Activated naive CD8-positive, alpha-beta T cell treated with anti-CD3 and anti-CD28 coated beads, Interleukin-2, amount 10 ng/mL, durations not matched to agents 7 days and 5 days (primary cell): ENCODE data around the gene EHBP1. TPM values are rescaled to one million over a fixed set of nuclear protein-coding genes. Genes with fewer than 3 reads are reported as not detected.

ENCODE experiments used
- ATAC-seq: fragments of 150-1000 bp; cut with Tn5 transposase; one replicate; pipeline ENCODE4 v1.10.0; 2021; ENCODE audit warnings: low read depth, moderate library complexity
- POLR2A ChIA-PET: fragments of 350-600 bp; sonication (Branson Sonifier 250); formaldehyde crosslinking; loops from one replicate; lab custom pipeline; 2021; ENCODE audit warnings: antibody characterized with exemption; lab: Charles Lee
- DNase-seq: peaks from one replicate; pipeline ENCODE4 v3.0.0; 2021
- H3K27ac Mint-ChIP-seq: one replicate; pipeline ENCODE4 v1.8.0; 2022; ENCODE audit warnings: mild to moderate bottlenecking, mixed read lengths
- H3K27me3 Mint-ChIP-seq: one replicate; pipeline ENCODE4 v1.8.0; 2022; ENCODE audit warnings: mild to moderate bottlenecking, moderate library complexity, mixed read lengths
- H3K36me3 Mint-ChIP-seq: one replicate; pipeline ENCODE4 v1.8.0; 2021; ENCODE audit warnings: mild to moderate bottlenecking, mixed read lengths
- H3K4me1 Mint-ChIP-seq: one replicate; pipeline ENCODE4 v1.8.0; 2021; ENCODE audit warnings: mixed read lengths
- H3K4me3 Mint-ChIP-seq: one replicate; pipeline ENCODE4 v1.8.0; 2022; ENCODE audit warnings: mild to moderate bottlenecking, moderate library complexity, mixed read lengths
- H3K9me3 Mint-ChIP-seq: one replicate; pipeline ENCODE4 v1.8.0; 2021; ENCODE audit warnings: mixed read lengths
- total RNA-seq, 2 experiments: library from RNA; stranded (reverse); gene quantifications; one replicate each; pipeline ENCODE4 v1.2.3, GENCODE V29; 2021

Gene EHBP1
- total RNA-seq, 2 experiments from 2014 or later: 25.2 to 27.2 TPM

DNA sequence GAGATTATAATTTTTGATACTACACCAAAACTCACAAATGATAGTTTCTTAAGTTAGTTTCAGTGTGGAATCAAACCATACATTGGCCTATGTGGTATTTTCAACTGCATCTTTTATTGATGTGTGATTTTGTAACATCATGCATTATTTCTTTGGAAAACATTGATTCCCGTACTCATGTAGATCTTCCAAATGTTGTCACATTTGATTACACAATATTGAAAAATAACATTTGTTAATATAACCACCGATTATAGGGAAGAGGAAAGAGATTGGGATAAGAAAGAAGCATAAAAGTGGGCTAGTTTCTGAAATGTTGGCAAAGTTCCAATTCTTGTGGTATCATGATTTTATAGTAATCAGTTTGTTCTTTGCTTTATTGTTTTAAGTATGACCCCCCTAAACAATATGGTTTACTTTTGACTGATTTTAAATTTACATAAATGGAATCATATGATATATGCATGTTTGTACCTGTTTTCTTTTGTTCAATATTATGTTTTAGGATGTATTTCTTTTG is 227.9 kb downstream of the EHBP1 start:
- H3K9me3 Mint-ChIP-seq: no peaks in the 10 kb centered on the region
- DNase-seq: no peak
- H3K4me3 Mint-ChIP-seq: no peak overlapping the region
- POLR2A ChIA-PET: no interaction called here
- no peaks in the 10 kb centered on the region for H3K4me1 Mint-ChIP-seq
- ATAC-seq: no peak
- no peaks in the 10 kb centered on the region for H3K27me3 Mint-ChIP-seq
- H3K36me3 Mint-ChIP-seq: no peaks in the 10 kb centered on the region
- no peak overlapping the region for H3K27ac Mint-ChIP-seq

- Mint-ChIP-seq H3K27ac (no peak overlapping the region), H3K36me3 (no peaks in the 10 kb centered on the region), H3K4me1 (no peaks in the 10 kb centered on the region), H3K4me3 (no peak overlapping the region), H3K27me3 (no peaks in the 10 kb centered on the region), H3K9me3 (no peaks in the 10 kb centered on the region)
- DNase-seq (no peak), ATAC-seq (no peak)
- POLR2A ChIA-PET: no interaction called here
Measured at GRCh38 chr2:62934517-62934916, 229.0 kb downstream of the EHBP1 start.

GRCh38 chr2:62938126-62938525 is 232.6 kb downstream of the EHBP1 start:
- Mint-ChIP-seq H3K36me3 (no peaks in the 10 kb centered on the region), H3K4me3 (no peak overlapping the region), H3K4me1 (no peaks in the 10 kb centered on the region), H3K27ac (no peak overlapping the region), H3K9me3 (no peaks in the 10 kb centered on the region), H3K27me3 (no peaks in the 10 kb centered on the region)
- ATAC-seq: no peak
- POLR2A ChIA-PET: no interaction called here
- no peak for DNase-seq

DNA sequence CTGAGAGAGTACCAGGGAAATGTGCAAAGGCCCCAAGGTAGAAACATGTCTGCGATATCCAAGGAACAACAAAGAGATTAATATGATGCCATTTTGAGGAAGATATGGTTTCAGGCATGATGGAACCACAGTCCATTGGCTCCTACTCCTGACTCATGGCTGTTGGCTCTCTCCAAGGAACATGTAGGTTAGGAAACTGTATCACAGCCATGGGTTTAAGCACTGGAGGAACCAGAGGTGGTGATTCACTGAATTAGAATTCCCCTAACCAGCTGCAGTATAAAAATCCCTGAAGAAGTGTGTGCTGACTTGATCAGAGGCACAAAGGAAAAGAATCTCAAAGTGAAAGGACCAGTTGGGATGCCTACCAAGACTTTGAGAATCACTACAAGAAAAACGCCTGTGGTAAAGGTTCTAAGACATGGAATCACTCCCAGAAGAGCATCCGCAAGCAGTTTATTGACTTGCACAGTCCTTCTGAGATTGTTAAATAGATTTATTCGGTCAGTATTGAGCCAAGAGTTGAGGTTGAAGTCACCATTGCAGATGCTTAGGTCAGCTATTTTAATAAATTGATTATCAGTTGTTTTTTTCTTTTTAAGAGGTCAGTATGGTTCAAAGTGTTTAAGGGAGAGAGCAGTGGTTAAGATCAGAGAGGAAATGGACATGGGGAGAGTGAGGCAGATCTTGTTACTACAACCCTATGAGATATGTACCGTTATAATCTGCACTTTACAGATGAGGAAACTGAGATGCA is 234.4 kb downstream of the EHBP1 start:
- no peak overlapping the region for H3K27ac Mint-ChIP-seq
- ATAC-seq (no peak), DNase-seq (no peak)
- H3K36me3 Mint-ChIP-seq: peaks cover 3% of the 10 kb centered on the region
- no peak overlapping the region for H3K4me3 Mint-ChIP-seq
- H3K27me3 Mint-ChIP-seq: no peaks in the 10 kb centered on the region
- POLR2A ChIA-PET: no interaction called here
- no peaks in the 10 kb centered on the region for H3K9me3 Mint-ChIP-seq
- no peaks in the 10 kb centered on the region for H3K4me1 Mint-ChIP-seq

DNA sequence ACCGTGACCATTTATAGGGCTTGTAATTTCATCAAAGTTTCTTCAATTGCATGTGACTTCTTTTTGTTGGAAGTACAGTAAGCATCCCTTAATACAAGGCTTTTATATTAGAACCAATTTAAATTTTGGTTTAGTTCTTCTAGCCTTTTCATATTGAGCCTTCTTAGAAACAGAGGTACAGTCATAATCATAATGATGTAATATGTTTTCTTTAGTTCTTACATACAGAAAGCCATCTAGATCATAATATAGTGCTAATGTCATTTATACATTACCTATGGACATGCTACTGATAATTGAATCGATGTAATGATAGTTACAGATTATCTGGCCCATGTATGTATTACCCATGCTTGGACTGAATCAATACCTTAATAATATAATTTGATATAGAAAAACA is 235.2 kb downstream of the EHBP1 start:
- Mint-ChIP-seq H3K36me3 (peaks cover 3% of the 10 kb centered on the region), H3K4me3 (no peak overlapping the region), H3K9me3 (no peaks in the 10 kb centered on the region), H3K4me1 (no peaks in the 10 kb centered on the region), H3K27ac (no peak overlapping the region), H3K27me3 (no peaks in the 10 kb centered on the region)
- ATAC-seq (no peak), DNase-seq (no peak)
- POLR2A ChIA-PET: no interaction called here

DNA sequence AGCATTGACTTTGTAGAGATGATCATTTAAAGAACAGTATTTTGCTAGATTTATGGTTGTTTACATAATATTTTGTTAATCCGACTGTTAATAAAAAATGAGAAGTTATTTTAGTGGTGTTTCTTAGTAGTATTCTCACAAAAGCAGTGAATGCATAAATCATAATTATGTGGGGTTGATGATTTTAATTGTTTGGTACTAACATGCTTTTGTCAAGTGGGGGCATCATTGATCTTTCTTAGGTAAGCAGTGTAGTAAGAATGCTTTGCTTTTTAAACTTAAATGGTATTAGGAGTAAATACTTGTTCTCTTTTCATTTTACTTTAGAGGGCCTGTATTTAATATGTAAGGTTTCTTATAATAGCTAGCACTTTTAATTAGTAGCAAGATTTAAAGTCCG is 235.9 kb downstream of the EHBP1 start:
- H3K27ac Mint-ChIP-seq: no peak overlapping the region
- peaks cover 3% of the 10 kb centered on the region for H3K36me3 Mint-ChIP-seq
- DNase-seq: no peak
- POLR2A ChIA-PET: no interaction called here
- H3K27me3 Mint-ChIP-seq: no peaks in the 10 kb centered on the region
- no peak overlapping the region for H3K4me3 Mint-ChIP-seq
- no peaks in the 10 kb centered on the region for H3K4me1 Mint-ChIP-seq
- no peak for ATAC-seq
- H3K9me3 Mint-ChIP-seq: no peaks in the 10 kb centered on the region

DNA sequence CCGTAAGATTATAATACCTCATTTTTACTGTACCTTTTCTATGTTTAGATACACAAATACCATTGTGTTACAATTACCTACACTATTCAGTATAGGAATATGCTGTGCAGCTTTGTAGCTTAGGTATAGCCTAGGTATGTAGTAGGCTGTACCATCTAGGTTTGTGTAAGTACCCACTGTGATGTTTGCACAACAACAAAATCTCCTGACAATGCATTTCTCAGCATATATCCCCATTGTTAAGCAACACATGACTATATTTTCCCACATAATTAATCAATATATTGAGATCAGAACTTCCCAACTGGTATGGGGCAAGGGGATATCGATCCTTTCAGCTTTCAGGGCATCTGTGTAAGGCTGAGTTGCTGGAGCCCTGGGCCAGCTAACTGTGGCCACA is 238.8 kb downstream of the EHBP1 start:
- Mint-ChIP-seq H3K36me3 (peaks cover 3% of the 10 kb centered on the region), H3K27me3 (no peaks in the 10 kb centered on the region), H3K4me3 (no peak overlapping the region), H3K27ac (no peak overlapping the region), H3K9me3 (no peaks in the 10 kb centered on the region), H3K4me1 (no peaks in the 10 kb centered on the region)
- ATAC-seq (no peak), DNase-seq (no peak)
- POLR2A ChIA-PET: no interaction called here

DNA sequence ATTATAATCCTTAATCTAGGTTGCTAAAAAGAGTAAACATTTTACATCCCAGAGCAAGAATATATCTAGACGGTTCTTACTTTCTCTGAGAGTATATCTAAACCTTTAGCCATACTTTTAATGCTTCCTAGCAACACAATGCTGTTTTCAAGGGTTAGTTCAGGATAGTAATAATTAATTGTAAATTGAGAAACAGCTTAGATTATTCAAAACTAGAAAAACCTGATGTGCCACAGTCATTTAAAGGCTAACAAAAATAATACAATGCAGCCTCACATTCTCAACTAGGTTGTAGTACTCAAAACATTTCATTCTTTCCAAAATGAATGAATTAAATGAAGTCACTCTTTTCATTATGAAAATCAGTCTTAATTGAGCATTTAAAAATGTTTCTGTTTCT is 241.9 kb downstream of the EHBP1 start:
- H3K27me3 Mint-ChIP-seq: no peaks in the 10 kb centered on the region
- H3K4me1 Mint-ChIP-seq: no peaks in the 10 kb centered on the region
- DNase-seq: no peak
- ATAC-seq: no peak
- H3K36me3 Mint-ChIP-seq: peaks cover 5% of the 10 kb centered on the region
- no peaks in the 10 kb centered on the region for H3K9me3 Mint-ChIP-seq
- H3K27ac Mint-ChIP-seq: no peak overlapping the region
- POLR2A ChIA-PET: no interaction called here
- no peak overlapping the region for H3K4me3 Mint-ChIP-seq

GRCh38 chr2:62956651-62957050 is 251.1 kb downstream of the EHBP1 start:
- Mint-ChIP-seq H3K36me3 (peaks cover 7% of the 10 kb centered on the region), H3K9me3 (no peaks in the 10 kb centered on the region)
- no peak for ATAC-seq

DNA sequence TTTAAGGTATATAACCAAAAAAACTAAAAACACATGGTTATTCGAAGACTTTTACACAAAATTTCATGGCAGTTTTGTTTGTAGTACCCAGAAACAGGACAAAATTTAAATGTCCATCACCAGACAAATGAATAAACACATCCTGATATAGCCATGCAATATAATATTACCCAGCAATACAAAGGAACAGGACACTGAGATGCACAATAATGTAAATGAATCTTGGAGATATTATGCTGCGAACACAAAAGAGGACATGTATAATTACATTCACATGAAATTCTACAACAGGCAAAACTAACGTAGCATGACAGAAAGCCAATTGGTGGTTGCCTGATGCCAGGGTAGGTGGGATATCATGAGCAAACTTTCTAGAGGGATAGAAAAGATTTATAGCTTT is 252.7 kb downstream of the EHBP1 start:
- no peak for DNase-seq
- Mint-ChIP-seq H3K27me3 (no peaks in the 10 kb centered on the region), H3K4me3 (no peak overlapping the region), H3K9me3 (no peaks in the 10 kb centered on the region), H3K36me3 (peaks cover 5% of the 10 kb centered on the region), H3K27ac (no peak overlapping the region), H3K4me1 (no peaks in the 10 kb centered on the region)
- POLR2A ChIA-PET: no interaction called here
- no peak for ATAC-seq

More at GRCh38 chr2:62956651-62957050, 251.1 kb downstream of the EHBP1 start:
- POLR2A ChIA-PET: no interaction called here
- H3K27me3 Mint-ChIP-seq: no peaks in the 10 kb centered on the region
- DNase-seq: no peak
- H3K4me1 Mint-ChIP-seq: no peaks in the 10 kb centered on the region
- H3K27ac Mint-ChIP-seq: no peak overlapping the region
- no peak overlapping the region for H3K4me3 Mint-ChIP-seq

- Mint-ChIP-seq H3K36me3 (peaks cover 2% of the 10 kb centered on the region), H3K27ac (no peak overlapping the region), H3K4me1 (no peaks in the 10 kb centered on the region), H3K27me3 (no peaks in the 10 kb centered on the region), H3K9me3 (no peaks in the 10 kb centered on the region), H3K4me3 (no peak overlapping the region)
- ATAC-seq (no peak), DNase-seq (no peak)
- POLR2A ChIA-PET: no interaction called here
Measured at GRCh38 chr2:62964050-62964449, 258.5 kb downstream of the EHBP1 start.

DNA sequence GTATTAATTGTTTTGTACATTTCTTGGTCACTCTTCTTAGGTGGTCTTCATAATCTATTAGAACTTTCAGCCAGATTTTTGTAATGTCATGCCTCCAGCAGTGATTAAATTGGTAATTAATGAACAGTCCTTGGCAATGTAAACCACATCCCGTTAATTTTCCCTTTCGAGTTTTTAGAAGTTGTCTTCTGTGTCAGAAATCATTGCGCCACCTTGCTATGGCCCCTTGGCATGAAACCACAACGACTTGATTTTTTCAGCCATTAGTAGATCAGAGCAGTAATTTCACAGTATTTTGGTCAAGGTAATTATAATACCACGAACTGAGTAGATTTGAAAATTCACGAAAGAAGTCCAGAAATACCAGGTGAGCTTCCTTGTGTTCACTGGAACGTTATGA is 259.2 kb downstream of the EHBP1 start:
- POLR2A ChIA-PET: no interaction called here
- H3K4me3 Mint-ChIP-seq: no peak overlapping the region
- ATAC-seq: no peak

DNA sequence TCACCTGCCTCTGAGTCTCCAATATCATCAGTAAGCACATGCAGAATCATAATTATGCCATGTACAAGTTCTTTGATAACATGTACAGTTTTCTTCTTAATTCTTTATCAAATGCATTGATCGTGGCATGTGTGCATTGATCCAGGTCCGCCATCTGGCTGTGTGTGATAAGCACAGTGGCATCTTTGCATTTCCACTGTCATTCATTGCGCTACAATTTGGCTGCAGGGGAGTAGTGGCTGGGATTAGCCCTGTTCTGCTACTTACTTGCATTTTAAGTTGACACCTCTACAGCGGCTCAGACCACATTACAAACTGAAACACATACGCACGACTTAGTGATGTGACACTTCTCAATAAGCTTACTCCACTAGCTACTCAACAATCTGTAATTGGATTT is 261.5 kb downstream of the EHBP1 start:
- Mint-ChIP-seq H3K9me3 (no peaks in the 10 kb centered on the region), H3K27me3 (no peaks in the 10 kb centered on the region), H3K36me3 (no peaks in the 10 kb centered on the region), H3K4me1 (no peaks in the 10 kb centered on the region), H3K4me3 (no peak overlapping the region), H3K27ac (no peak overlapping the region)
- POLR2A ChIA-PET: no interaction called here
- ATAC-seq (no peak), DNase-seq (no peak)

More for the DNA sequence above, 259.2 kb downstream of the EHBP1 start:
- no peak for DNase-seq
- Mint-ChIP-seq H3K36me3 (peaks cover 2% of the 10 kb centered on the region), H3K9me3 (no peaks in the 10 kb centered on the region), H3K27me3 (no peaks in the 10 kb centered on the region), H3K4me1 (no peaks in the 10 kb centered on the region), H3K27ac (no peak overlapping the region)

DNA sequence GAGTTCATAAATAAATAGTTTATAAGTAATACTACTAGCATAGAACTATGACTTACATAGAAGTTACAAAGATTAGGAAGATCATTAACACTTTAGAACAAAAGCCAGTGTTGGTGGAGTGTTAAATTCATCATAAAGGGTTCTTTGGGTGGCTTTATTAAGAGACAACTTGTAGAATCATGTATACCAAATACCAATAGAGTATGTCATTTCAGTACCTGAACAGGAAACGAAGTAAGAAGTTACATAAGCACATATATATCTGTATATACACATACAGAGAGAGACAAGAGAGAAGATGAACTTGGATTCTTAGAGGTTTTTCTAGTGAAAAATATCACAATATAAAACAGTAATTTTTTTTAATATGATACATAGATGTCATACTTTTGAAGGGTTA is 262.7 kb downstream of the EHBP1 start:
- H3K4me3 Mint-ChIP-seq: no peak overlapping the region
- H3K9me3 Mint-ChIP-seq: no peaks in the 10 kb centered on the region
- H3K36me3 Mint-ChIP-seq: no peaks in the 10 kb centered on the region
- no peaks in the 10 kb centered on the region for H3K27me3 Mint-ChIP-seq
- H3K4me1 Mint-ChIP-seq: no peaks in the 10 kb centered on the region
- H3K27ac Mint-ChIP-seq: no peak overlapping the region
- DNase-seq (no peak), ATAC-seq (no peak)
- POLR2A ChIA-PET: no interaction called here
